Hepatocyte (in vitro differentiated cells): ENCODE measurements around the gene PARD3B.

Experiments used
- EZH2 ChIP-seq: fragments of 200-600 bp; sonication (generic); IDR thresholded peaks from 2 replicates; pipeline ENCODE4 v1.6.1; 2016; ENCODE audit warnings: antibody characterized with exemption, mild to moderate bottlenecking, borderline replicate concordance
- EZH2phosphoT487 ChIP-seq: fragments of 200-600 bp; sonication (generic); IDR thresholded peaks from one replicate; pipeline ENCODE4 v1.6.1; 2018; ENCODE audit warnings: antibody characterized with exemption, mild to moderate bottlenecking, low read depth, moderate library complexity; ENCODE audit not compliant: unreplicated experiment, severe bottlenecking
- TF ChIP-seq, protein P1 (sequence below): fragments of 200-600 bp; sonication (generic); IDR thresholded peaks from 2 replicates; pipeline ENCODE4 v1.5.1; 2016; ENCODE audit warnings: antibody characterized with exemption, mild to moderate bottlenecking; ENCODE audit not compliant: poor library complexity

DNA sequence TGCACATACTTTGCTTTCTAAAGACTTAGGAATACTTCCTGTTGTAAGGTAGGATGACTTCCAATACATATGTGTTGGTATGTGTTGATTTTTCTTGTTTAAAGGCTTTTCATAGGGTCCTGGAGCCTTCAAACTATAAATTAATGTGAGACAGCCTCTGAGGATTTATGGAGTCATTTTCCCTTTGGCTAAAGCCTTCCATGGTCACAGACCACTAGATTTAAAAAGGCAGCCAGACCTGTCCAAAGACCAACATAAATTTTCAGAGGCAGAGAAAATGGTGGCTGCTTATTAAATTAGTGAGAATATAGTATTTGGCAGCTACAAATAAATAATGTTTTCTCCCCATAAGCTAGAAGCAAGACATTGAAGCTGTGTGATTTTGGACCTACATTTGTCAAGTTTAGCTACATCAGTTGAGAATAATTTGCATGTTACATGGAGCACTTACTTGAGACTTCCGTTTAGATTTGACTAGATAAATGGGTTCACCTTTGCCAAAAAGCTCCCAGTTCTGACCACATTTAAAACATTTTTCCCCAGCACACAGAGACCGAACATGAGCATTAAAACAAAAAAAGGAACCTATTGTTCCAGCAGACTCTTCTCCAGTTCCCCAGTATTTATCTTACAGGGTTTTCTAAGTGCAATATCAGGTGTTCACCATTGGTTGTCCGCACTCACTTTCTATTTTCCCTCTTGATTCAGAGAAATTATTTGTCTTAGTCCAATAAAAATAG lies 402.9 kb downstream of the PARD3B start:
- TF ChIP-seq EZH2phosphoT487 (no peak), EZH2 (no peak)
- TF ChIP-seq, protein P1, sequence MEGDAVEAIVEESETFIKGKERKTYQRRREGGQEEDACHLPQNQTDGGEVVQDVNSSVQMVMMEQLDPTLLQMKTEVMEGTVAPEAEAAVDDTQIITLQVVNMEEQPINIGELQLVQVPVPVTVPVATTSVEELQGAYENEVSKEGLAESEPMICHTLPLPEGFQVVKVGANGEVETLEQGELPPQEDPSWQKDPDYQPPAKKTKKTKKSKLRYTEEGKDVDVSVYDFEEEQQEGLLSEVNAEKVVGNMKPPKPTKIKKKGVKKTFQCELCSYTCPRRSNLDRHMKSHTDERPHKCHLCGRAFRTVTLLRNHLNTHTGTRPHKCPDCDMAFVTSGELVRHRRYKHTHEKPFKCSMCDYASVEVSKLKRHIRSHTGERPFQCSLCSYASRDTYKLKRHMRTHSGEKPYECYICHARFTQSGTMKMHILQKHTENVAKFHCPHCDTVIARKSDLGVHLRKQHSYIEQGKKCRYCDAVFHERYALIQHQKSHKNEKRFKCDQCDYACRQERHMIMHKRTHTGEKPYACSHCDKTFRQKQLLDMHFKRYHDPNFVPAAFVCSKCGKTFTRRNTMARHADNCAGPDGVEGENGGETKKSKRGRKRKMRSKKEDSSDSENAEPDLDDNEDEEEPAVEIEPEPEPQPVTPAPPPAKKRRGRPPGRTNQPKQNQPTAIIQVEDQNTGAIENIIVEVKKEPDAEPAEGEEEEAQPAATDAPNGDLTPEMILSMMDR, result no peak
